Activated naive CD8-positive, alpha-beta T cell treated with anti-CD3 and anti-CD28 coated beads, Interleukin-2, amount 50 U/mL, for 24 hours (primary cell): Measurements from ENCODE around the gene E2F7.
"Not testable (repeated sequence)": the region's sequence is repeated elsewhere in the genome, so short reads cannot be mapped to it uniquely, and the experiment has no call there.

Experiments used
- ATAC-seq: fragments of 150-1000 bp; cut with Tn5 transposase; one replicate; pipeline ENCODE4 v1.10.0; 2021
- DNase-seq: peaks from one replicate; pipeline ENCODE4 v3.0.0; 2021
- H3K27ac Mint-ChIP-seq: one replicate; pipeline ENCODE4 v1.8.0; 2021; ENCODE audit warnings: mild to moderate bottlenecking, mixed read lengths
- H3K27me3 Mint-ChIP-seq: one replicate; pipeline ENCODE4 v1.8.0; 2021; ENCODE audit warnings: mixed read lengths
- H3K36me3 Mint-ChIP-seq: one replicate; pipeline ENCODE4 v1.8.0; 2021; ENCODE audit warnings: low read depth, mixed read lengths
- H3K4me1 Mint-ChIP-seq: one replicate; pipeline ENCODE4 v1.8.0; 2021; ENCODE audit warnings: mixed read lengths
- H3K4me3 Mint-ChIP-seq: one replicate; pipeline ENCODE4 v1.8.0; 2021; ENCODE audit warnings: mild to moderate bottlenecking, moderate library complexity, mixed read lengths
- H3K9me3 Mint-ChIP-seq: one replicate; pipeline ENCODE4 v1.8.0; 2021; ENCODE audit warnings: mixed read lengths

E2F7 gene

GRCh38 chr12:77079631-77080030, 14.3 kb upstream of the E2F7 start:
- Mint-ChIP-seq H3K4me1 (no peaks in the 10 kb centered on the region), H3K27ac (no peak overlapping the region), H3K36me3 (no peaks in the 10 kb centered on the region), H3K9me3 (no peaks in the 10 kb centered on the region), H3K27me3 (peaks cover 15% of the 10 kb centered on the region), H3K4me3 (no peak overlapping the region)
- ATAC-seq = no peak
- no peak for DNase-seq

- Mint-ChIP-seq H3K27me3 (peaks cover 15% of the 10 kb centered on the region), H3K4me1 (no peaks in the 10 kb centered on the region), H3K27ac (no peak overlapping the region)
Observed at GRCh38 chr12:77078231-77078630, 12.9 kb upstream of the E2F7 start.

GRCh38 chr12:77076886-77077285, 11.5 kb upstream of the E2F7 start:
- DNase-seq (no peak), ATAC-seq (no peak)
- no peaks in the 10 kb centered on the region for H3K36me3 Mint-ChIP-seq
- H3K9me3 Mint-ChIP-seq = no peaks in the 10 kb centered on the region
- peaks cover 15% of the 10 kb centered on the region for H3K27me3 Mint-ChIP-seq
- no peak overlapping the region for H3K4me3 Mint-ChIP-seq
- H3K27ac Mint-ChIP-seq = no peak overlapping the region
- H3K4me1 Mint-ChIP-seq = no peaks in the 10 kb centered on the region

More at GRCh38 chr12:77078231-77078630, 12.9 kb upstream of the E2F7 start:
- DNase-seq = no peak
- H3K36me3 Mint-ChIP-seq = no peaks in the 10 kb centered on the region
- no peaks in the 10 kb centered on the region for H3K9me3 Mint-ChIP-seq
- no peak for ATAC-seq
- H3K4me3 Mint-ChIP-seq = no peak overlapping the region

GRCh38 chr12:77073894-77074293, 8.5 kb upstream of the E2F7 start:
- not testable (repeated sequence) for H3K9me3 Mint-ChIP-seq, ATAC-seq

GRCh38 chr12:77072833-77073495, 7.6 kb upstream of the E2F7 start:
- H3K4me3 Mint-ChIP-seq = no peak overlapping the region
- H3K36me3 Mint-ChIP-seq = no peaks in the 10 kb centered on the region
- H3K27me3 Mint-ChIP-seq = peaks cover 13% of the 10 kb centered on the region
- H3K27ac Mint-ChIP-seq = no peak overlapping the region
- no peaks in the 10 kb centered on the region for H3K4me1 Mint-ChIP-seq
- H3K9me3 Mint-ChIP-seq = no peaks in the 10 kb centered on the region
- DNase-seq (no peak), ATAC-seq (no peak)

More at GRCh38 chr12:77073894-77074293, 8.5 kb upstream of the E2F7 start:
- DNase-seq, H3K4me1 Mint-ChIP-seq, H3K27ac Mint-ChIP-seq, H3K4me3 Mint-ChIP-seq, H3K36me3 Mint-ChIP-seq: not testable (repeated sequence)
- peaks cover 12% of the 10 kb centered on the region for H3K27me3 Mint-ChIP-seq

- Mint-ChIP-seq H3K27me3 (peaks cover 18% of the 10 kb centered on the region), H3K4me1 (peaks cover 6% of the 10 kb centered on the region)
- ATAC-seq = no peak
Observed at GRCh38 chr12:77070800-77071449, 5.6 kb upstream of the E2F7 start.

GRCh38 chr12:77070382-77070781, 5.0 kb upstream of the E2F7 start:
- no peak overlapping the region for H3K27ac Mint-ChIP-seq
- peaks cover 6% of the 10 kb centered on the region for H3K4me1 Mint-ChIP-seq
- H3K36me3 Mint-ChIP-seq = no peaks in the 10 kb centered on the region
- peaks cover 19% of the 10 kb centered on the region for H3K27me3 Mint-ChIP-seq
- H3K9me3 Mint-ChIP-seq = no peaks in the 10 kb centered on the region
- H3K4me3 Mint-ChIP-seq = no peak overlapping the region
- no peak for DNase-seq
- ATAC-seq = no peak

More at GRCh38 chr12:77070800-77071449, 5.6 kb upstream of the E2F7 start:
- no peaks in the 10 kb centered on the region for H3K36me3 Mint-ChIP-seq
- no peak overlapping the region for H3K27ac Mint-ChIP-seq
- no peak for DNase-seq
- H3K9me3 Mint-ChIP-seq = no peaks in the 10 kb centered on the region
- no peak overlapping the region for H3K4me3 Mint-ChIP-seq

GRCh38 chr12:77064896-77065360, 441 bp downstream of the E2F7 start:
- peak overlapping the region; percentile 81 for H3K4me3 Mint-ChIP-seq
- DNase-seq (peak; percentile 39), ATAC-seq (peak; percentile 47)
- H3K27ac Mint-ChIP-seq = no peak overlapping the region
- peaks cover 37% of the 10 kb centered on the region for H3K27me3 Mint-ChIP-seq
- H3K36me3 Mint-ChIP-seq = peaks cover 14% of the 10 kb centered on the region
- no peaks in the 10 kb centered on the region for H3K9me3 Mint-ChIP-seq
- H3K4me1 Mint-ChIP-seq = peaks cover 15% of the 10 kb centered on the region

- ATAC-seq = no peak
- peaks cover 32% of the 10 kb centered on the region for H3K27me3 Mint-ChIP-seq
- DNase-seq = no peak
- no peaks in the 10 kb centered on the region for H3K9me3 Mint-ChIP-seq
- no peak overlapping the region for H3K4me3 Mint-ChIP-seq
- peaks cover 15% of the 10 kb centered on the region for H3K36me3 Mint-ChIP-seq
- H3K27ac Mint-ChIP-seq = no peak overlapping the region
- H3K4me1 Mint-ChIP-seq = peaks cover 15% of the 10 kb centered on the region
Observed at GRCh38 chr12:77062846-77063461, 2.4 kb downstream of the E2F7 start.

- H3K9me3 Mint-ChIP-seq = no peaks in the 10 kb centered on the region
- ATAC-seq (no peak), DNase-seq (no peak)
- peaks cover 15% of the 10 kb centered on the region for H3K36me3 Mint-ChIP-seq
- peaks cover 28% of the 10 kb centered on the region for H3K27me3 Mint-ChIP-seq
- H3K27ac Mint-ChIP-seq = no peak overlapping the region
- peaks cover 15% of the 10 kb centered on the region for H3K4me1 Mint-ChIP-seq
- H3K4me3 Mint-ChIP-seq = no peak overlapping the region
Observed at GRCh38 chr12:77062396-77062795, 3.0 kb downstream of the E2F7 start.

- Mint-ChIP-seq H3K4me1 (peaks cover 9% of the 10 kb centered on the region), H3K9me3 (no peaks in the 10 kb centered on the region), H3K27ac (no peak overlapping the region), H3K27me3 (peaks cover 23% of the 10 kb centered on the region), H3K36me3 (peaks cover 15% of the 10 kb centered on the region), H3K4me3 (no peak overlapping the region)
- no peak for DNase-seq
- no peak for ATAC-seq
Observed at GRCh38 chr12:77060883-77061240, 4.5 kb downstream of the E2F7 start.

- Mint-ChIP-seq H3K9me3 (no peaks in the 10 kb centered on the region), H3K4me1 (peaks cover 9% of the 10 kb centered on the region), H3K27ac (no peak overlapping the region), H3K27me3 (peaks cover 22% of the 10 kb centered on the region), H3K4me3 (no peak overlapping the region), H3K36me3 (peaks cover 15% of the 10 kb centered on the region)
- DNase-seq (no peak), ATAC-seq (no peak)
Observed at GRCh38 chr12:77060136-77060882, 5.1 kb downstream of the E2F7 start.

GRCh38 chr12:77058740-77059139, 6.6 kb downstream of the E2F7 start:
- Mint-ChIP-seq H3K4me1 (peaks cover 6% of the 10 kb centered on the region), H3K9me3 (no peaks in the 10 kb centered on the region), H3K4me3 (no peak overlapping the region), H3K27ac (no peak overlapping the region), H3K36me3 (peaks cover 16% of the 10 kb centered on the region), H3K27me3 (peaks cover 16% of the 10 kb centered on the region)
- DNase-seq (no peak), ATAC-seq (no peak)

- Mint-ChIP-seq H3K9me3 (no peaks in the 10 kb centered on the region), H3K4me3 (no peak overlapping the region), H3K27me3 (no peaks in the 10 kb centered on the region), H3K27ac (no peak overlapping the region), H3K36me3 (peaks cover 7% of the 10 kb centered on the region), H3K4me1 (no peaks in the 10 kb centered on the region)
- ATAC-seq (no peak), DNase-seq (no peak)
Observed at GRCh38 chr12:77054851-77055250, 10.5 kb downstream of the E2F7 start.
